ENCODE results near the gene ARHGAP11B.
"Not testable (repeated sequence)": the region's sequence is repeated elsewhere in the genome, so short reads cannot be mapped to it uniquely, and the experiment has no call there.

Gene ARHGAP11B

DNA sequence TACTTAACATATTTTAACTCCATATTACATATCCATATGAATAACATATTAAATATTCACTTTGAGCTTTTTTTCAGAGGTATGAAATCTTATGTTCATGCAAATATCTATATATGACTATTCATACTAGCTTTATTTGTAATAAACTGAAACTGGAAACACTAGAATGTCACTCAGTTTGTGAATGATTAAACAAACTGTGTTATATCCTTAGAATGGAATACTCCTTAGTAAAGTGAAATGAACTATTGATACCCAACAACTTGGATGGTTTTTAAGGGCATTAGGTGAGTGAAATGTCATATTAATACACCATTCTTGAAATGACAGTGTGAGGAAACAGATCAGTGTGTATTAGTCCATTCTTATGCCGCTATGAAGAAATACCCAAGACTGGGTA, 45.4 kb downstream of the ARHGAP11B start:
- Histone ChIP-seq H3K4me3 (ENCODE audit: low read length) (no peak overlapping the region), H3K27me3 (ENCODE audit: insufficient read depth, low read length) (no peaks in the 10 kb centered on the region), H3K9me3 (ENCODE audit: low read length) (peaks cover 2% of the 10 kb centered on the region), H3K36me3 (ENCODE audit: insufficient read depth, low read length) (peaks cover 12% of the 10 kb centered on the region), H2AFZ (ENCODE audit: low read depth, low read length) (no peak overlapping the region), H3K4me1 (ENCODE audit: insufficient read depth, low read length) (no peaks in the 10 kb centered on the region)

GRCh38 chr15:30675126-30675525, 49.2 kb downstream of the ARHGAP11B start:
- peaks cover 12% of the 10 kb centered on the region for H3K36me3 ChIP-seq (ENCODE audit: insufficient read depth, low read length)
- no peak overlapping the region for H3K4me3 ChIP-seq (ENCODE audit: low read length)

GRCh38 chr15:30675891-30676290, 50.0 kb downstream of the ARHGAP11B start:
- H3K36me3 ChIP-seq (ENCODE audit: insufficient read depth, low read length): peaks cover 13% of the 10 kb centered on the region
- not testable (repeated sequence) for H3K27me3 ChIP-seq (ENCODE audit: insufficient read depth, low read length)

More at GRCh38 chr15:30675126-30675525, 49.2 kb downstream of the ARHGAP11B start:
- Histone ChIP-seq H3K4me1 (ENCODE audit: insufficient read depth, low read length) (no peaks in the 10 kb centered on the region), H3K9me3 (ENCODE audit: low read length) (peaks cover 2% of the 10 kb centered on the region), H2AFZ (ENCODE audit: low read depth, low read length) (no peak overlapping the region), H3K27me3 (ENCODE audit: insufficient read depth, low read length) (no peaks in the 10 kb centered on the region)

GRCh38 chr15:30680997-30681396, 55.1 kb downstream of the ARHGAP11B start:
- H3K9me3 ChIP-seq (ENCODE audit: low read length): not testable (repeated sequence)

More at GRCh38 chr15:30675891-30676290, 50.0 kb downstream of the ARHGAP11B start:
- not testable (repeated sequence) for H3K9me3 ChIP-seq (ENCODE audit: low read length); H3K4me1 ChIP-seq (ENCODE audit: insufficient read depth, low read length); H2AFZ ChIP-seq (ENCODE audit: low read depth, low read length); H3K4me3 ChIP-seq (ENCODE audit: low read length)

DNA sequence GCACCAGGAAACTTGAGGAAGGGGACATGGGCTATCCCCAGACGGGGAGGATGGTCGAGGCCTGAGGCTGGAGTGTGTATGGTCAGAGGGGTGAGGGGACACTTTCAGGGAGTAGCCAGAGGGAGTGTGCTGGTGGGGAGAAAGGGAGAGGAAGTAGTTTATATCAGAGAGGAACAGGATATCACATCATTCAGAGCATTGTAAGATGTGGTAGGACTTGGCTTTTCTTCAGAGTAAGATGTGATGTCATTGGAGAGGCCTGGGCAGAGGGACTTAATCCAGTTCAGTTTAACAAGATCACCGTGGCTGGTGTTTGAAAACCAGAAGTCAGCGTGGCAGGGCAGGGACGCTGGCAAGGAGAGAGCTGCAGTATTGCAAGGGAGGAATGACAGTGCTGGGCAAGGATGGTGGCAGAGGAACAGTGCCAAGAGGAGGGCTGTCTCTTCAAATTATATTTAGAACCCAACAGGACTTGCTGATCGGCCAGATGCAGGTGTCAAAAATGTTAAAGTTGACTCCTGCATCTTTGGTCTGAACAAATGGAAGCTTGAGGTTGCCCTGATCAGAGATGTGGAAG, 59.9 kb downstream of the ARHGAP11B start:
- not testable (repeated sequence) for H3K9me3 ChIP-seq (ENCODE audit: low read length); H3K27me3 ChIP-seq (ENCODE audit: insufficient read depth, low read length); H3K4me3 ChIP-seq (ENCODE audit: low read length); H3K4me1 ChIP-seq (ENCODE audit: insufficient read depth, low read length); H3K36me3 ChIP-seq (ENCODE audit: insufficient read depth, low read length); H2AFZ ChIP-seq (ENCODE audit: low read depth, low read length)

More at GRCh38 chr15:30680997-30681396, 55.1 kb downstream of the ARHGAP11B start:
- H3K4me3 ChIP-seq (ENCODE audit: low read length); H2AFZ ChIP-seq (ENCODE audit: low read depth, low read length); H3K36me3 ChIP-seq (ENCODE audit: insufficient read depth, low read length); H3K27me3 ChIP-seq (ENCODE audit: insufficient read depth, low read length); H3K4me1 ChIP-seq (ENCODE audit: insufficient read depth, low read length): not testable (repeated sequence)

DNA sequence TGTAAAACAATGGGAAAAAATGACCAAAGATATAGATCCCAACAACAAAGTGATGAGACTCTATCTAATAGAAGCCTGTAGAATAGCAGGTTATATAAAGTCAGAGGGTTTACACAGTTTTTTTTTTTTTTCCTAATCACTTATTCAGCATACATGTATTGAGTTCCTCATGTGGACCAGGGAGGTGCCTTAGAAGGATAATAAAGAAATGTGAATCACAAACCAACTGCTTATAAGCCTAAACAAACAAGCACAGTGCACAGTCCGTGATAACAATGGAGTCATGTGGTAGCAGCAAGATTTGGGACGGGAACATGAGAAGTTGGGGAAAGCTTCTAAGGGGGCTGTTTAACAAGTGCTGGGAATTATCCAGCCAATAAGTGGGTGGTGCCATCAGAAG, 60.7 kb downstream of the ARHGAP11B start:
- H2AFZ ChIP-seq (ENCODE audit: low read depth, low read length); H3K36me3 ChIP-seq (ENCODE audit: insufficient read depth, low read length); H3K4me3 ChIP-seq (ENCODE audit: low read length); H3K9me3 ChIP-seq (ENCODE audit: low read length); H3K4me1 ChIP-seq (ENCODE audit: insufficient read depth, low read length); H3K27me3 ChIP-seq (ENCODE audit: insufficient read depth, low read length): not testable (repeated sequence)
